ENCODE data around the gene ARL4A.

ARL4A gene

DNA sequence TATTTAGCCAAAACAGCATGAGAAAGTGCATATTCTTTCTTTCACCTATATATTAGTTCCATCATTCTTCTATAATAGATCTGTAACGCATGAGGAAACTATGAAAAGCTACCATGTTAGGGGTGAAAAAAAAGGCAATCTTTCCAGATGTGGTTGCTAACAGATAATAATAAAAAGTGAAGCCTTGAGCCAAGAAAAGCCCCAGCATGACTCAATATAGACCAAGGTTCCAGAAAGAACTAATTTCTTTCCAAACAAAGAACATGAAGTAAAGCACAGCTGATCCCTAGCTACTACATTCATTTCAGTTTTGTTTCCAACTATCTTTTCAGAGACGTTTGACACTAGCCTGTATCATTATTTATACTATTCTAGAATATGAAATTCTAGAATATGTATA lies 16.4 kb downstream of the ARL4A start:
- no peak for DNase-seq

DNA sequence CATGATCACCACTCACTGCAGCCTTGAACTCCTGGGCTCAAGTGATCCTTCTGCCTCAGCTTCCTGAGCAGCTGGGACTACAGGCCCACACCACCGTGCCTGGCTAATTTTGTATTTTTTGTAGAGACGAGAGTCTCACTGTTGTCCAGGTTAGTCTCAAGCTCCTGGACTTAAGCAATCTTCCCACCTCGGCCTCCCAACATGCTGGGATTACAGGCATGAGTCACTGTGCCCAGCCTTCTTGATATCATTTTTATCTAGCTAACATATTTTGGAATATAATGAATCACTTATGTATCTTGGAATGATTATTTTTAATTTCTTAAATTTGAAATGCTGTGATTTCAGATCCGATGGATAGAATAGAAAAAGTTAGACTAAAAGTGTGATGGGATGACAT lies 18.4 kb downstream of the ARL4A start:
- DNase-seq = peak; percentile 87

DNA sequence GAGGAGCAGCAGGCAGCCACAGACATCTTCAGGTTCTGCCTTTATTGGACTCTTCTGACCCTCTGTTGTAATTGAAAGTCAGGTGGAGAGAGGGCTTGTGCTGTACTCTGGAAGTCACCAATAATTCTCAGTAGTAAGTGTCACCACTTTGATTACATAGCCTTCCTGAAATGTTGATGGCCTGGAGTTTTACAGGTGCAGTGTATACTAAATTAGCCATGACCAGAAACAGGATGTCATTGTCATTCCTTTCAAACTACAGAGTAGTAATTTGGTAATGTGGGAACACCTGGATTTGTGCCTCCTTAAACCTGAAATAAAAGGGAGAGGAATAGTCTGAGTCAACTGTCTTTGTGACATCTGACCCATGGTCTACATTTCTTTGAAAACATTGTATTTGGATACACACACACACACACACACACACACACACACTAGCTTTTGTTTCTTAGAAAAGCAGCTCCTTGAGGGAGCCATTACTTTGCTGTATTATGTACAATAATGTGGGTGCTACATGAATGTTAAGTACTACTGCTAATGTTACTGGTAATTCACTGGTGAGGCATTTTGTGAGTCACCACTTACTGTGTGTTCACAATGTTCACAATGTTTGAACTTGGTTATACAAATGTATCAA lies 19.6 kb downstream of the ARL4A start:
- peak; percentile 61 for DNase-seq

DNA sequence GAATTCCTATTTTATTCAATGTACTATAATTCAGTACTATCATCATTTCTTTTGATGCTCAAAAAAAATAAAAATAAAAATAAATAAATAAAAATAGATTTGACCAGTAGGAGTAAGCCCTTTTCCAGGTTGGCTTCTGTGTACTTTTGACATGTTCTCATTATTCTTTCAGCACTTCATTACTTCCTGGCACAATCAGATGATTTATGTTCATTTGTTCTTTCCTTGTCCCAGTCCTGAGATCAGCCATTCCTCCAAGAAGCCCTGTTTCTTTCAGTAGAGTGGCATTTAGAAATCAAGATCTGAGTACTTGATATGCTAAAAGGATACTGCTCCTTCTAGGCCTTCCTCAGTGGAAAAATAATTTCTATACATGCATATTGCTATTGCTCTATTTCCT lies 20.9 kb downstream of the ARL4A start:
- no peak for DNase-seq

DNA sequence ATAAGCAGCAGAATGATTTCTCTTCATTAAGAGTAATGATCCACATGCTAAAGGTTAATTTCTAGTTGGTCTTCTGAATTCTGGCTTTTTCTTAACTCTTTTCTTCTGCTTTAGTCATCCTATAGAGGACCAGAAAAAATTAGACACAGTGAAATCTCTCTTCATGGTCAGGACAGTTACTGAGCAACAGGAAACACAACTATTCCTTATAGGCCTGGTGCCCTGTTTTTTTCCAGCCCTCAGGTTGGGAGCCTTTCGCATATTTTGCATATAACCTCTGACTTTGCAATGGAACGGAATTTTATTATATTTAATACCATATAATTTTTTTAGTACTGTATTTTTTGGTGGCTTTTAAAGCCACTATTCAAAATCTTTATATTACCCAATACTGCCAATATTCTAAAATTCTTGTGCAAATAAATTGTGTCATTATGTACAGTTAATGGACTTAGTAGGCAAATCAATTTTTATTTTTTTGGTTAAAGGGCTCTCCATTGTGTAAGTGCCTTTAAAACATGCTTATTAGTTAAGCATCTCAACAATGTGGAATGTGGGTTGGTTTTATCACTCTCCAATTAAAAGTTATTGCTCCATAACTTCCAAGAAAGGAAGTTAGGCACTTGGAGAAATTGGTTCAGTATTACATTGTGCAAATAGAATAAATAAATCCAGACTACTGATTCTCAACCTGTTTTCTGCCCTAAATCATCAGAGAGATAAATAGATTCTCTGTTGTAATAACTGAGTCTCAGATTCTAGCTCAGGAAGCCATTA lies 22.5 kb downstream of the ARL4A start:
- DNase-seq = no peak

DNA sequence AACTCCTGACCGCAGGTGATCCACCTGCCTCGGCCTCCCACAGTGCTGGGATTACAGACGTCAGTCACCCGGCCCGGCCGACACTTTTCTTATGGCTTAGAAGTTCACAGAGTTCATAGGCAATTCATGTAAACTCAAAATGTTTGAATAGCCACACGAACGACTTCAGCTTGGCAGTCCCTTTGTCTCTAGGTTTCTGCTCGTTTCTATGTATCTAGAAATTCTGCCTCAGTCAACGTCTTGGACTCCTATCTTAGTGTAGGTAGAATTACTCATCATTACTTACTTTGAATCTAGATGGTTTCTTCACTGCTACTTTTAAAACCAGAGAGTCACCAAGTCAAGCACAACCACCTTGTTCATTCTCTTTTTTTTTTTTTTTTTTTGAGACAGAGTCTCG lies 23.7 kb downstream of the ARL4A start:
- DNase-seq = no peak

DNA sequence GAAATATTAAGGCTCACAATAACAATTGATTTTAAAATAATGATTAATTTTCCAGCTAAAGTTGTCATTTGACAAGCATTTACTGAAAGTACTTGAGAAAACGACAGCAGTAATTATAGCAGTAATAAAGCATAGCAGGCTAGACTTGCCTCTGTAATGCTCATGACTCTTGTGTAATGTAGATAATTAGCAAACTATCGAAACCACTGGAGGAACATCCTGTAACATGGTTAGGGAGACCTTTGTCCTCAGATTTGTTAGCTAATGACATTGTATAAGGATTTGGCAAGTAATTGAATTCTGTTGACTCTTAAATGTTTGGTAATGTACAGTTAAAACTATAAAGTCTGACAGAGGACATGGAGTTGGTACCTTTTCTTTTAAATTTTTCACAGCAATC lies 24.8 kb downstream of the ARL4A start:
- DNase-seq = no peak

DNA sequence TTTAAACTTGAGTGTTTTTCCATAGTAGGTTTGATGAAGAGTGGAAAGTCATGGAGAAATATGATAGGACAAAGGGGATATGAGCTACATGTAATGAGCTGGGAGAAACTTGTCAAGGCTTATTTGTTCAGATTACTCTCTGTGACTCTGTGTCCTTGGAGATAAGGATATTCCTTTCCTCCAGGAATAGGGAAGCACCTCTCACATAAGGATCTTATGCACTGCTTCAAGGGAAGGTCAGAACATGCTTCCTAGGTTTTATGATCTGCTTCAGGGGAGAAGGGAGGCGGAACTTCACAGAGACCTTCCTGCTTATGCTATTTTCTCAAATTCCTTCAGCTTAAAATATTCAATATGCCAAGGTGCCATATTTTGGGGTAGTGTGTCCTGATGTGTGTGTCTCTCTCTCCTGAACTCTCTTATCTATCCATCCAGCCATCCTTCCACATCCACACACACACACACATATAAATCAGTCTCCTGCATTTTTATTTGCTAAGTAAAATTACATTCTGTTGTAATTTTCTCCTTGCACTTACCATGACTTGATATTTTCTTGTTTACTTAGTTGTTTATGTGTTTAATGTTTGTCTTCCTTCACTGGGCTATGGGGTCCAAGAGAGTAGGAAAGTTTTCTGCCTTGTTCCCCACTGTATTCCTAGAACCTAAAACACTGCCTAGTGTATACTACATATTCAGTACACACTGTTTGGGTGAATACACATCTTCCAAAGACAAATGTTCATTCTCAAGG lies 26.4 kb downstream of the ARL4A start:
- no peak for DNase-seq

DNA sequence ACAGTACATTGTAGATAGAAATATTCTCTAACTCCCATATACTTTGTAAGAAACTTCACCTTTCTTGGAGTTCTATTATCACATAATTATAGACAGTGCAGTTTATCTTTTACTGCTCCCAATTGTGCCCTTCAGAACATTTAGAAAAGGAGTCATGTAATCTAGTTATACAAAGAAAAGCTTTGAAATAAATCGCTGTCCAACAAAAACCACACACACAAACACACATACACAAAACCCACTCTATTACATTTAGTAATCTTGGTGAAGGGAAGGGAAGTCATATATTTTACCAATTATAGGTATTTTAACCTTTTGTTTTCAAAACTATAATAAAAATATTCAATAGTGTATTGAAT lies 26.9 kb downstream of the ARL4A start:
- no peak for DNase-seq

DNA sequence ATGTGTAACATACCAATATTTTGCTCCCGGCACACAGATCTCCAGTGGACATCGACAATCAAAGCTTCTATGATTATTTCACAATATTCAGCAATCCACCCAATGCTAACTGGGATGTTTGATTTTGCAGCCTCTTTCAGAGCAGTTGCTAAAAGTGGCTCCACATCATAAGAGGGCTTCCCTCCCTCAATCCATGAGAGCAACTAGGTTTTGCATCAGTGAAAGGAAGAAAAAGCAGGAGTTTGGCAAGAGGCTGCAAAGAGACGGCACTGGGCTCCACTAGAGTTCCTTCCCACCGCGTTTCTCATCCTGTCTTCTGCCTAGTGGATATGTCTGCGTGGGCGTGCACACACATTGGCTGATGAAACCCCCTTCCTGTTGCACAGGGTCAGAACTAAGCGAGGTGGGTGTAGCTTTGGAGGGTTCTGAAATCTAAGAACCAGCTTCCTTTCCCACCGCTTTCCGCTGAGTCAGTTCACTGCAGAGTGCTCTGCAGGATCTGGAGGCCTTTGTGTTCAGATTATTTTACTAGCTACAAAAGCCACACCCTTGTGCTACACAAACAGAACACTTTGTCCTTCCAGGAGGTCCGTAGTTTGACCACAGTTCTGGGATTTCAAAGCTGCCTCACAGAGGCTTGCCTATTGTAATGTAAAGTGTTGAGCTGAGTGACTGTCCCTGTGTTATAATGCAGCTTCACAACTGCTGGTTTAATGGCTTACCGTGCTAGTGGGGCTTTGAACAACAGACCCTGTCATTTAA lies 28.1 kb downstream of the ARL4A start:
- DNase-seq = no peak

DNA sequence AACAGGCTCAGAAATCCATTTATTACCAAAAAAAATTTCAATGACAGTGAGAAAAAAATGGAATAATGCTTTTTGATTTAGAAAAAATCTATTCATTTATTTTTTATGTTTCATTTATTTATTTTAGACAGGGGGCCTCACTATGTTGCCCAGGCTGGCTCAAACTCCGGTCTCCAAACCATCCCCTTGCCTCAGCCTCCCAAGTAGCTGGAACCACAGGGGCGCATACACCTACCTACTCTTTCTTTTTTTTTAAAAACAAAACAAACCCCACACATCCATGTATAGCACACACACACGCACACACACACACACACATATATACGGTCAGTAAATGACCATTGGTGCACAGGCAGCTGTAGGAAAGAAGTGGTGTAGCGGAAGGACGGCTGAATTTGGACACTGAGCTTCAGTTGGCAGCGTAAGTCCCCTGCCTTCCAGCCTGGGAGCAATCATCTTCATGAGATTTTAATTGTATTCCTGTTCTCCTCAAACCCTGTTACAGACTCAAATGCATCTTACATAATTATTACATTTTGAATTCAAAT lies 28.8 kb downstream of the ARL4A start:
- DNase-seq = no peak

DNA sequence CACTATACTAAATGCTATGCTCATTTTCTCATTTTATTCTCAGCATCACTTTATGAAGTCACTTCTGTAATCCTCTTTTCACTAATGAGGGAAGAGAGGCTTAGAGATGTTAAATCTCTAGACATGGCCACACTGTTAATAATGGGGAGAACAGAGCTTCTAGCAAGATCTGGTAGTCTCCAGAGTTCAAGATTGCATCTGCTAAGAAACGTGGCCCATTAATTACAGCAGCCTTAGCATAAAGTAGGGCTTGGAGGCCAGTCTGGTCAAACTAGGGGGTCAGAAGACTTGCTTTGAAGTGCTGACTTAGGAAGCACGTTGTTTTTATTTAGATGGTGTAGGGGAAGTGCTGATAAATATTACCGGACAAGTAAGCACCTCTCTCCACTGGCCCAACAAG lies 29.3 kb downstream of the ARL4A start:
- DNase-seq = no peak

DNA sequence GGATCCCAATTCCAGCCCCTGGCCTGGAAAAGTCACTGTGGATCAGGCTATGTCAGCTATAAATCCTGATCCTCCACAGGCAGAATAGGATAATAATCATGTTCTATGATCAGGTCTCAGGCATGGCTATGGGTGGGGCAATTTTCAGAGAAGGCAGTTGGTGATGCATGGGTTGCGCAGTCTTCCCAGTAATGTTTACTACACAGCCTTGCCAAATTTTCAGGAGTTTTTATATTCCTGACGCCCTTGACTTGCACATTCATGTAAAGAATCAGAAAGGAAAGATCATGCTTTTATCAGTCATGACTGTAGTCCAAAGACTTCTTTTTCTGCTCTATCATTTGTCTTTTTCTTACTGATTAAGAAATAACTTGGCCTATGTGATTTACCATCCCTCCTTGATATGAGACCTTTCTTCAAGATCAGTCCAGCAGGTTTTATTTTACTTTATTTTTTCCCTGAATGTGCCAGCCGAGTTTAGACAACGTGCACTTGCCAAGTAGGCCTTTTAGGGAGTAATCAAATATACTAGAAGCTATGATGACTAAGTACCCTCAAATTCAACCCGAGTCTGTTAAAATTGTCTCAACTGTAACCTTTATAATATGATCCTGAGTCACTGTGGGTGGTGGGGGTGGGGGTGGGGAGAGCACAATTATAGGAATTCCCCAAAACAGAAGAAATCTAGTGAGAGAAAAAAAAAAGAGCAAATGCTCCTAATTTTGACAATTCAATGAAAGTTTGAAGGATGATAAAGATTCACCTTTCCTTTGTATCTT lies 31.9 kb downstream of the ARL4A start:
- DNase-seq = peak; percentile 93

DNA sequence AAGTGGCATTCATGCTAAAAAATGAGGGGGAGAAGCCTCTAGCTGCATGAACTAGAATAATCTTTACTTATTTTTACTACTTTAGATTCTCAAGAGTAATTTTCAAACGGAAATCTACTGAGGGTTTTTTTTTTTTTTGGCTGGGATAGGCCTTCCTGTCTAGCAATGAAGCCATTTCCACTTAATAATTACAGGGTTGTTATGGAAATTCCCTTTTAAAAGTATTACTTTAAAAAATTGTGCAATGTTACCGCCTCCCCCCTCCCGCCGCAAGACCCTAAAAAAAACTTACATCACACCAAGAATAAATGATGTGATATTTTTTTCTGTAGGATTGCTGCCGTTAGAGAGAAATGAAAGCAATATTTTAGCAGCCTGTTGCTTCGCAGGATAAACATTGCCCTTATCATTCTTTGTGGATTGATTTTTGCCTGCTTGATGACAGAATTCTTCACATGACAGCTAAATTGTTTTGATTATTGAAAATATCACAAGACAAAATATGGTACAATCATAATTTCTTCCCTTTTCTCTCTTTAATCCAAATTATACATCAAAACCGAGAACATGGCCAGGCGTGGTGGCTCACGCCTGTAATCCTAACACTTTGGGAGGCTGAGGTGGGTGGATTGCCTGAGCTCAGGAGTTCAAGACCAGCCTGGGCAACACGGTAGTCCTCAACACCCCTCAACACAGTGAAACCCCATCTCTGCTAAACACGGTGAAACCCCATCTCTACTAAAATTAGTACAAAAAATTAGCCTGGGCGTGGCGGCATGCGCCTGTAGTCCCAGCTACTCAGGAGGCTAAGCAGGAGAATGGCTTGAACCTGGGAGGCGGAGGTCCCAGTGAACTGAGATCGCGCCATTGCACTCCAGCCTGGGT lies 32.8 kb downstream of the ARL4A start:
- peak; percentile 41 for DNase-seq

DNA sequence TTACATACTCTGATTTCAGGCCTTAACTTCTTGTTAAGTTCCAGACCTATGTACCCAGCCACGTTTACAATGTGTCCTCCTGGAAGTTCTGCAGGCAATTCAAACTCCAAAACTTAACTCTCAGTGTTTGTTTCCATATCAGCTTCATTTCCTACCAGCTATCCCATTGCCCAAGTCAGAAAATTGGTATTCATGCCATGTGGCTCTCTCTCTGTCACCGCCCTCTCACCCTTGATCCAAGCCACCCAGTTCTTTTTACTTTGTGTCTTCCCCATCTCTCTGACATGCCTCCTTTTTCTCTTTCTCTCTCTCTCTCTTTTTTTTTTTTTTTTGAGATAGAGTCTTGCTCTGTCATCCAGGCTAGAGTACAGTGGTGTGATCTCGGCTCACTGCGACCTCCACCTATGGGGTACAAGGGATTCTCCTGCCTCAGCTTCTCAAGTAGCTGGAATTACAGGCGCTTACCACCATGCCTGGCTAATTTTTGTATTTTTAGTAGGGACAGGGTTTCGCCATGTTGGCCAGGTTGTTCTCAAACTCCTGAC lies 33.9 kb downstream of the ARL4A start:
- DNase-seq = no peak

DNA sequence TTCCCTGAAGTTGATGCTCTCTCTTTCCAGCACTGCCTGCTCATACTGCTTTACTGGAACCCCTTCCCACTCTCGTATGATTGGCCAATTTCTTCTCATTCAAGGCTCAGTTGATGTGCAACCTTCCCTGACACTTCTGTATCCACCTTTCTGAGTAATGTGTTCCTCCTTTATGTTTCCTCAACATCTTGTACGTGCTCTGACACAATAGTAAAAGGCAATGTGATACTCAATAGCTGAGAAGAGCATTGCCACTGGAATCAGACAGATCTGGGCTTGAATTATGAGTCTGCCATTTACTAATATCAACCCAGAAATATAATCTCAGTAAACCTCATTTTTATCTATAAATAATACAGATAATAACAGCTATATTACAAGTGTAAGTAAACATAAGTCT lies 34.7 kb downstream of the ARL4A start:
- DNase-seq = no peak

DNA sequence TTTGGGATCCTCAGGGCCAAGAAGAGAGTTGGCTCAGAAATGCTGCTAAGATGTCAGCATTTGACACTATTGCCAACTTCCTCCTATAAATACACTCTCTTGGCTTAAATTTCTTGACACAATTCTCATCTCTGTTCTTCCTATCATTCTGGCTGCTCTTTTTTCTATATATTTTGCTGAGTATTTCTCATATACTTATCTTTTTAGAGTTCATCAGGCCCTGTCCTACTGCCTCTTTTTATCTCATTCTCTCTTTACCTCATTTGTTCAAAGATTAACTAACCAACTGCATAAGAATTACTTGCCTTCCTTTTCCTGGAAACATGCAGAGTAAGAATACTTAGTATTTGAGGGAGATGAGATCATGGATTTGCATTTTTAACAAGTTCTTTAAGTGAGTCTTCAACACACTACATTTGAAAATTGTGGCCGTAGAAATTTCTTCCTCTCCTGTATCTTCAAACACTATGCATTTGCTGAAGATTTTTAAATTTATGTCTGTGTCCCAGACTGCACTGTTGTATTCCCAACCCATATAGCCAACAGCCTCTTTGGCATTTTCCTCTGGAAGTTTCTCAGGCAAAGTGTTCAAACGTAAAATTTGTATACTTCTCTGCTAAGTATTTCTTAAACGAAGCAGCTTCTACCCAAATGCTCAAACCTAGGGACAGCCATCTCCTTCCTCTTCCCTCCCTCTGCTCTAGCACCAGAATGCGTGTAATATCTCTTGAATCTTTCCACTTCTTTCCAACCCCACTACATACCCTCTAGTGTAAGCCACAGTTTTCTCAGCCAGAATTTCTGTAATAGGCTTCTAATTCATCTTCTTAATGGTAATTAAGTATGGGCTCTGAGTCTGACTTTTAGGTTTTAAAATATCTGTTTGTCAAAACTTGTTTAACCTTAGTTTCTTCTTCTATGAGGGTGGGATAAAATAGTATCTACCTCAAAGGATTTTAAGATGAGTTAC lies 35.5 kb downstream of the ARL4A start:
- DNase-seq = no peak

DNA sequence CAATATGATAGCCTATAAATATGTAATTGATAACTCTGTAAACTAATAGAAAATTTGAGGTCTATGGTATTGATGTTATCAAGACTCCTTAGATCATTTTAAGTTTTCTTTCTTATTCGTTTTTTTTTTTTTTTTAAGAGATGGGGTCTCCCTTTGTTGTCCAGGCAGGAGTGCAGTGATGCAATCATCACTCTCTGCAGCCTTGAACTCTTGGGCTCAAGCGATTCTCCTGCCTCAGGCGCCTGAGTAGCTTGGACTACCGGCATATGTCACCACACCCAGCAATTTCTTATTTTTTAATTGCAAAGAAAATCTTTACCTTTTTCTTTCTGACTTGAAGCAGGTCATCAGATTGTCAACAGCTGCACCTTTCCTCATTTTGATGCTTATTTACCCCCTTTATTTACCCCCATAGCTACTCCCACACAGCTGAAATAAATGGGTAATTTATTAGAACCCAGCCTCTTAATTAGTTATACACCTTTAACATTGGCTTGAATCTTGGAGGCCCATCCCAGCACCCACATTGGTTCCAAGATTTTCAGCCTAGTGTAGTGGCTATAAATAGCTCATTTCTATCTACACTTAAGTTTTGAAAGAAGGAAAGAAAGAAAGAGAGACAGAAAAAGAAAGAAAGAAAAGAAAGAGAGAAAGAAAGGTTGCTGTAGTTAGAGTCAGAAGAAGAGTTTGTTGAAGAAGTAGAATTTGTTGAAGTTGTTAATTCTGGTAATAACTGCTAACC lies 38.3 kb downstream of the ARL4A start:
- no peak for DNase-seq

DNA sequence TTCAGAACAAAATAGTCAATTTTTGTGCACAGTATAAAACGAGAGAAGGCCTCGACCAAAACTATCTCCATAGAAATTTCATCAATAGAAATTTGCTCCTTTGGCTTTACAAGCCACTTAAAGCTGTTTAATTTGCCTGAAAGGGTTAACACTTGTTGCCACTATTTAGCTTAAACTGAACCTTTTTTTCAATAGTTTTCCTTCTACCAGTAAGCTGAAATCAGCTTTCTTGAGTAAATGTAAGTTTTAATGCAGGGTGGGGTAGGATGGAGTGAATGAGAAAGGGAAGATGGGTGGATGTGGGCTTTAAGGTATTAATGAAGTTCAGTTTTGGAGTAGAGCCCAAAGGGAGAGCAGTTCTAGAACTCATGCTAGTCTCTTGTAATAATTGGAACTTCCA lies 39.5 kb downstream of the ARL4A start:
- DNase-seq = no peak
